Astrocyte of the cerebellum (primary cell): ENCODE data around the gene BCAS1.

Experiments used
- DNase-seq: peaks from one replicate; pipeline ENCODE4 v3.0.0-alpha.2; 2011; ENCODE audit warnings: low read depth
- H3K4me3 ChIP-seq: 2 replicates; pipeline ENCODE4 v1.5.1; 2011; ENCODE audit warnings: mild to moderate bottlenecking, low read depth, low read length, moderate library complexity
- in situ Hi-C: cut with HindIII; loops from 2 replicates; pipeline ENCODE4 v1.10.0; 2017; ENCODE audit warnings: low sequenced_read_pairs
- TF ChIP-seq, protein P1 (sequence below): IDR thresholded peaks from 2 replicates; pipeline ENCODE4 v1.5.1; 2012; ENCODE audit warnings: low read length, low read depth, moderate library complexity, mild to moderate bottlenecking; ENCODE audit errors: missing control alignments

Gene BCAS1

DNA sequence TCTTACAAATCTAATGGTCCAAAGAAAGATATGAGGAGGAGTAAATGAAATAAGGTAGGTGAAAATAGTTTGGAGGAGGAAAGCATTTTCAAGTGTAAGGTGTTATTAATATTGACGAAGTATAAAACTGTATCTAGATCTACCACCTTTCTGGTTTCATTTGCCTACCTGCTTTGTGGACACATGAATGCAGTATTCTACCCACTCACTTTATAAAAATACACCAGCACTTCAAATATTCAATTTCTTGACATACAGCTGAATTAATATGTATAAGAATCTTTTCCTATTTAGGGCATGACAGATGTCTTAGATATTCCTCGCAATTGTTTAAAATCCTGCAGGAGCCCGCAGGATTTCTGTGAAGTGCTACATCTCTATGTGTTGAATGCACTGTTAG is 108.0 kb downstream of the BCAS1 start:
- TF ChIP-seq, protein P1, sequence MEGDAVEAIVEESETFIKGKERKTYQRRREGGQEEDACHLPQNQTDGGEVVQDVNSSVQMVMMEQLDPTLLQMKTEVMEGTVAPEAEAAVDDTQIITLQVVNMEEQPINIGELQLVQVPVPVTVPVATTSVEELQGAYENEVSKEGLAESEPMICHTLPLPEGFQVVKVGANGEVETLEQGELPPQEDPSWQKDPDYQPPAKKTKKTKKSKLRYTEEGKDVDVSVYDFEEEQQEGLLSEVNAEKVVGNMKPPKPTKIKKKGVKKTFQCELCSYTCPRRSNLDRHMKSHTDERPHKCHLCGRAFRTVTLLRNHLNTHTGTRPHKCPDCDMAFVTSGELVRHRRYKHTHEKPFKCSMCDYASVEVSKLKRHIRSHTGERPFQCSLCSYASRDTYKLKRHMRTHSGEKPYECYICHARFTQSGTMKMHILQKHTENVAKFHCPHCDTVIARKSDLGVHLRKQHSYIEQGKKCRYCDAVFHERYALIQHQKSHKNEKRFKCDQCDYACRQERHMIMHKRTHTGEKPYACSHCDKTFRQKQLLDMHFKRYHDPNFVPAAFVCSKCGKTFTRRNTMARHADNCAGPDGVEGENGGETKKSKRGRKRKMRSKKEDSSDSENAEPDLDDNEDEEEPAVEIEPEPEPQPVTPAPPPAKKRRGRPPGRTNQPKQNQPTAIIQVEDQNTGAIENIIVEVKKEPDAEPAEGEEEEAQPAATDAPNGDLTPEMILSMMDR, result no peak
- no peak overlapping the region for H3K4me3 ChIP-seq
- in situ Hi-C loops, result no loop called here
- DNase-seq, result no peak

DNA sequence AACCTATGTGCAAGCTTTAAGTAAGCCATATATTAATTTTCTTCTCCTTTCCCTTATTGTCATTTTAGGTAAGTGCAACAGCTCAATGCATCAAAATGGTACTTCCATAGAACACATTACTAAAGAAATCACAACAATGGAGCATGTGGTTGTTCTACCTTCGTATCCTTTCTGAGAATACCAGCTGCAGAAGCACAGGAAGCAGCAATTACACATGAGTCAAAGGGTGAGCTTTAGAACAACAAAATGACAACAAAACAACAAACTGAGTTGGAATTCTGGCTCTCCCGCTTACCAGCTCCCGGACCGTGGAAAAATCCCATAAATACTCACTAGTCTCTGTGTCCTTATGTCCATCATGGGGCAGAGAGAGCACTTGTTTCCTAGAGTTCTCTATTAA is 108.9 kb downstream of the BCAS1 start:
- in situ Hi-C loops, result no loop called here
- no peak overlapping the region for H3K4me3 ChIP-seq
- TF ChIP-seq, protein P1, result no peak

GRCh38 chr20:53960579-53961272 is 109.7 kb downstream of the BCAS1 start:
- TF ChIP-seq, protein P1, result no peak
- no peak overlapping the region for H3K4me3 ChIP-seq
- in situ Hi-C loops, result no loop called here
- DNase-seq, result no peak

More for the DNA sequence above, 108.9 kb downstream of the BCAS1 start:
- no peak for DNase-seq

GRCh38 chr20:53959911-53960578 is 110.3 kb downstream of the BCAS1 start:
- TF ChIP-seq, protein P1, result no peak
- DNase-seq, result no peak
- in situ Hi-C loops, result loop anchor here (5.0 kb wide), 1 partner anchor 32 kb away; no protein-coding TSS in a partner anchor
- H3K4me3 ChIP-seq, result no peak overlapping the region

- TF ChIP-seq, protein P1, result no peak
- no peak for DNase-seq
- H3K4me3 ChIP-seq, result no peak overlapping the region
- in situ Hi-C loops, result loop anchor here (5.0 kb wide), 1 partner anchor 34 kb away; no protein-coding TSS in a partner anchor
Measured at GRCh38 chr20:53958260-53958659, 112.1 kb downstream of the BCAS1 start.

- in situ Hi-C loops, result loop anchor here (5.0 kb wide), 1 partner anchor 35 kb away; no protein-coding TSS in a partner anchor
- DNase-seq, result peak; percentile 60
- TF ChIP-seq, protein P1, result peak; percentile 35
- H3K4me3 ChIP-seq, result no peak overlapping the region
Measured at GRCh38 chr20:53957451-53958172, 112.8 kb downstream of the BCAS1 start.
